Upper lobe of left lung (tissue), 4 donors: ENCODE data around the gene TDRD7.

Experiments
- CTCF ChIP-seq, 6 experiments: fragments of 450-650 bp in 4 of 6; fragments of 200-600 bp in 2 of 6; sonication (generic) in 2 of 6; IDR thresholded peaks; one replicate each; pipeline ENCODE4 v1.5.1; 2016 to 2019; ENCODE audit warnings: antibody characterized with exemption in 6 of 6
- POLR2A ChIP-seq, 4 donors: fragments of 450-650 bp; IDR thresholded peaks; one replicate each; pipeline ENCODE4 v1.5.1; 2016 to 2017; ENCODE audit warnings: antibody characterized with exemption in 4 of 4, mild to moderate bottlenecking in 2 of 4

DNA sequence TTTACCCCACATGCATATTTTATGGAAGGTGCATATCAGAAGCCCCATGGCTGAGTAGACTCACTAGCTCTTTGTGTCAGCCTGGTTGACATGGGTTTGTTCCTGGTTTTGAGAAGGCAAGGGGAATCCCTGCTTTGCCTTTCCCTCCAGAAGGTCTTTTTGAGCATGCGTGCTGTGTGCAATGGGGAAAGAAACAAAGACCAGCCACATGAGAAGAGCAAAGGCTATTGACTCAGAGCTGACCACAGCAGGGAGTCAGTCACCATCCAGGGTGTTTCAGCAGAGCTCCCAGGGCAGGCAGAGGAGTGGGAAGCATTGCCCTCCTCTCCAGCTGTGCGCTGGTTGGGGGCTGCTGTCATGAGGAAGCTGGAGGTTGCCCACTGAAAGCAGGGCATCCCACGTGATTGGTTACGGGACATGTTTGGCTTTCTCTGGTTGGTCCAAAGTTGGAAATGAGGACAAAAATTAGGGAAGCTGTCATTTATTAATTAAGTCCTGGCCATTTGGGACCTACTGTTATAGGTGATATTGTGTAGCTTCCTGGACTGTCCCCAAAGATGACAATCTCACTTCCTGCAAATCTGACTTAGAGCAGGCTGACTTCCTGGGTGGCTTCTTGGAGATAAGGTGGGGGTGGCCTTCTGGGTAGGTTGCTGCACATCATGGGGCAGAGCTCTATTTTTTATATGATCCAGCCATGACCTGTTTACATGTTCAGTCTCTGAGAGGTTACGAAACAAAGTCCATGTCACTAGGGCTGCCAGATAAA lies 48.9 kb upstream of the TDRD7 start:
- TF ChIP-seq POLR2A (IDR thresholded peaks at IDR 0.05) (no peak), CTCF (IDR thresholded peaks at IDR 0.05) (no peak)
